K562 (cell line): Measurements from ENCODE around the gene TEX38.

Experiments used
- ARHGAP35 ChIP-seq: fragments of 450-650 bp; IDR thresholded peaks from 2 replicates; pipeline ENCODE4 v1.6.1; 2018; ENCODE audit not compliant: partially characterized antibody
- TF ChIP-seq, protein P1 (sequence below): sonication (generic); formaldehyde crosslinking; IDR thresholded peaks from 2 replicates; pipeline ENCODE4 v1.8.1; 2022; ENCODE audit warnings: missing genetic modification reagents

DNA sequence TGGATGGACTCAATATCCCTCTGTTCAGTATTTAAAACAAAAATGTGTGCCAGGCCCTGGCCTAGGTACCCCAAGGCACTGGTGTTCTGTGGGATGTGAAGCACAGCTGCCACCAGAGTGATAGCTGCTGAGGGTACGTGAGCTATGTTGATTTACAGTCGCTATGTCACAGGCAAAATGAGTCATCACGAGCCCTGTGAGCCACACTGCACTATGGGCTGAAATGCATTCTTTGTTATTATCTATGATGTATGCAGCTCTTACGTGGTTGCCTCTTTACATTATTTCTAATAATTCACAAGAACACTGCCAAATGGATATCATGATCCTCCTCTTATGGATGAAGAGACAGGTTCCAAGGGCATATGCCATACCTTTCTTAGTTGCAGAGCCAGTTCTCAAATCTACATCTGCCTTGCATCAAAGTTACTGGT is 2.1 kb downstream of the TEX38 start:
- TF ChIP-seq ARHGAP35 = no peak
- TF ChIP-seq, protein P1, sequence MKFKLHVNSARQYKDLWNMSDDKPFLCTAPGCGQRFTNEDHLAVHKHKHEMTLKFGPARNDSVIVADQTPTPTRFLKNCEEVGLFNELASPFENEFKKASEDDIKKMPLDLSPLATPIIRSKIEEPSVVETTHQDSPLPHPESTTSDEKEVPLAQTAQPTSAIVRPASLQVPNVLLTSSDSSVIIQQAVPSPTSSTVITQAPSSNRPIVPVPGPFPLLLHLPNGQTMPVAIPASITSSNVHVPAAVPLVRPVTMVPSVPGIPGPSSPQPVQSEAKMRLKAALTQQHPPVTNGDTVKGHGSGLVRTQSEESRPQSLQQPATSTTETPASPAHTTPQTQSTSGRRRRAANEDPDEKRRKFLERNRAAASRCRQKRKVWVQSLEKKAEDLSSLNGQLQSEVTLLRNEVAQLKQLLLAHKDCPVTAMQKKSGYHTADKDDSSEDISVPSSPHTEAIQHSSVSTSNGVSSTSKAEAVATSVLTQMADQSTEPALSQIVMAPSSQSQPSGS = no peak
